Vagina (tissue), 2 donors: ENCODE measurements around the gene FOSL1. TPM values are rescaled to one million over a fixed set of nuclear protein-coding genes. Genes with fewer than 3 reads are reported as not detected.
A peak's percentile ranks its signal among the peaks of the same experiment; 100 is the strongest.

ENCODE experiments used
- DNase-seq, 2 donors: peaks; one replicate each; pipeline ENCODE4 v3.0.0-alpha.2; 2017; ENCODE audit errors: extremely low spot score in 2 of 2
- H3K27ac ChIP-seq: fragments of 200-600 bp; sonication (generic); one replicate; pipeline ENCODE4 v1.5.1; 2019
- H3K27me3 ChIP-seq: fragments of 200-600 bp; sonication (generic); one replicate; pipeline ENCODE4 v1.5.1; 2019
- H3K36me3 ChIP-seq, 2 donors: fragments of 200-600 bp; sonication (generic); one replicate each; pipeline ENCODE4 v1.5.1; 2017 to 2019
- H3K4me1 ChIP-seq: fragments of 200-600 bp; sonication (generic); one replicate; pipeline ENCODE4 v1.5.1; 2019
- H3K4me3 ChIP-seq, 2 donors: fragments of 200-600 bp; sonication (generic); 1 replicate in 1 of 2; 2 replicates in 1 of 2; pipeline ENCODE4 v1.5.1; 2016 to 2019
- H3K9me3 ChIP-seq: fragments of 200-600 bp; sonication (generic); one replicate; pipeline ENCODE4 v1.5.1; 2019
- CTCF ChIP-seq, 3 experiments: fragments of 450-650 bp in 2 of 3; fragments of 200-600 bp in 1 of 3; sonication (generic) in 1 of 3; IDR thresholded peaks; one replicate each; pipeline ENCODE4 v1.5.1; 2017 to 2019; ENCODE audit warnings: antibody characterized with exemption in 3 of 3, mild to moderate bottlenecking in 2 of 3, moderate library complexity in 2 of 3
- POLR2A ChIP-seq, 2 donors: fragments of 450-650 bp; IDR thresholded peaks; one replicate each; pipeline ENCODE4 v1.6.1; 2017; ENCODE audit warnings: antibody characterized with exemption in 2 of 2, mild to moderate bottlenecking in 2 of 2, moderate library complexity in 2 of 2
- POLR2AphosphoS5 ChIP-seq, 2 donors: sonication (generic); formaldehyde crosslinking; IDR thresholded peaks; one replicate each; pipeline ENCODE4 v1.9.0; 2017; ENCODE audit warnings: antibody characterized with exemption in 2 of 2, mild to moderate bottlenecking in 2 of 2, low read depth in 1 of 2; ENCODE audit not compliant: insufficient read depth in 1 of 2
- intact Hi-C: fragments of 100-400 bp; cut with DNase I; formaldehyde crosslinking; loops from one replicate; pipeline ENCODE4 v1.15.1; 2023
- total RNA-seq: library from RNA; depleted of rRNA; stranded (reverse); fragments of >200 nt; gene quantifications from one replicate; pipeline ENCODE4 v1.2.3, GENCODE V29; 2016

Gene FOSL1
- total RNA-seq, 1 donor from 2014 or later = 20.9 TPM

GRCh38 chr11:65858681-65859087 lies 41.5 kb downstream of the FOSL1 start:
- no peak for DNase-seq
- no peaks in the 10 kb centered on the region for H3K27me3 ChIP-seq
- peaks cover 0 to 43% of the 10 kb centered on the region in 2 donors for H3K36me3 ChIP-seq
- H3K27ac ChIP-seq = peak overlapping the region; percentile 93
- intact Hi-C loops = no loop called here
- no peaks in the 10 kb centered on the region for H3K9me3 ChIP-seq
- H3K4me3 ChIP-seq = peak overlapping the region; percentile 95 to 100
- H3K4me1 ChIP-seq = peaks cover 52% of the 10 kb centered on the region
- no peak for TF ChIP-seq CTCF (IDR thresholded peaks at IDR 0.05)

- intact Hi-C loops = no loop called here
- peaks cover 0 to 45% of the 10 kb centered on the region in 2 donors for H3K36me3 ChIP-seq
Measured at GRCh38 chr11:65857853-65858680, 42.1 kb downstream of the FOSL1 start, which contains the start of gene CFL1. Gene CFL1 (minus strand): TSS chr11:65858180. CDS start chr11:65858099, 81 bp downstream.

GRCh38 chr11:65857500-65857852 lies 42.7 kb downstream of the FOSL1 start:
- Histone ChIP-seq H3K36me3 (peaks cover 0 to 45% of the 10 kb centered on the region in 2 donors), H3K27me3 (no peaks in the 10 kb centered on the region), H3K4me3 (peak overlapping the region; percentile 95 to 100), H3K4me1 (peaks cover 50% of the 10 kb centered on the region), H3K9me3 (no peaks in the 10 kb centered on the region), H3K27ac (peak overlapping the region; percentile 93)
- TF ChIP-seq POLR2A (IDR thresholded peaks at IDR 0.05) = no peak
- no peak for DNase-seq
- intact Hi-C loops = no loop called here

More at GRCh38 chr11:65857853-65858680, 42.1 kb downstream of the FOSL1 start, which contains the start of gene CFL1:
- Histone ChIP-seq H3K27me3 (no peaks in the 10 kb centered on the region), H3K4me3 (peak within 1 kb of the TSS; percentile 95 to 100), H3K27ac (peak within 1 kb of the TSS; percentile 93), H3K4me1 (peaks cover 52% of the 10 kb centered on the region), H3K9me3 (no peaks in the 10 kb centered on the region)
- peak in 1 of 2 donors; percentile 97 for DNase-seq
- TF ChIP-seq POLR2A (IDR thresholded peaks at IDR 0.05) (peak; percentile 2 to 92), CTCF (IDR thresholded peaks at IDR 0.05) (peak in 1 of 3 experiments; percentile 11), POLR2AphosphoS5 (IDR thresholded peaks at IDR 0.05; ENCODE audit: insufficient read depth in 1 of 2, low read depth in 1 of 2) (peak; percentile 97 to 99)

GRCh38 chr11:65856689-65857499 lies 43.3 kb downstream of the FOSL1 start:
- DNase-seq = no peak
- Histone ChIP-seq H3K36me3 (peaks cover 0 to 44% of the 10 kb centered on the region in 2 donors), H3K4me3 (peak overlapping the region; percentile 95 to 100), H3K4me1 (peaks cover 45% of the 10 kb centered on the region), H3K27ac (peak overlapping the region; percentile 93), H3K27me3 (no peaks in the 10 kb centered on the region), H3K9me3 (no peaks in the 10 kb centered on the region)
- intact Hi-C loops = no loop called here
- no peak for TF ChIP-seq CTCF (IDR thresholded peaks at IDR 0.05)
- TF ChIP-seq POLR2A (IDR thresholded peaks at IDR 0.05) = peak in 1 of 2 donors; percentile 53
- peak; percentile 69 to 92 for TF ChIP-seq POLR2AphosphoS5 (IDR thresholded peaks at IDR 0.05; ENCODE audit: insufficient read depth in 1 of 2, low read depth in 1 of 2)

- H3K36me3 ChIP-seq = peaks cover 0 to 49% of the 10 kb centered on the region in 2 donors
- TF ChIP-seq POLR2A (IDR thresholded peaks at IDR 0.05) (no peak), POLR2AphosphoS5 (IDR thresholded peaks at IDR 0.05; ENCODE audit: insufficient read depth in 1 of 2, low read depth in 1 of 2) (no peak), CTCF (IDR thresholded peaks at IDR 0.05) (no peak)
- peaks cover 35% of the 10 kb centered on the region for H3K4me1 ChIP-seq
- no peak overlapping the region for H3K27ac ChIP-seq
- intact Hi-C loops = no loop called here
- H3K9me3 ChIP-seq = no peaks in the 10 kb centered on the region
- H3K4me3 ChIP-seq = peak overlapping the region; percentile 95 to 100
- no peaks in the 10 kb centered on the region for H3K27me3 ChIP-seq
- DNase-seq = no peak
Measured at GRCh38 chr11:65855927-65856363, 44.2 kb downstream of the FOSL1 start.
